Panc1 (cell line): ENCODE measurements around the gene ADAM22. TPM values are rescaled to one million over a fixed set of nuclear protein-coding genes. Genes with fewer than 3 reads are reported as not detected.

Experiments used
- ATAC-seq: fragments of 200-7000 bp; cut with Tn5 transposase; 2 replicates; pipeline ENCODE4 v1.9.1; 2020; ENCODE audit warnings: mild to moderate bottlenecking, moderate library complexity
- BruUV-seq: library from RNA; stranded (reverse); fragments of 400-500 nt; replicated peaks from 2 replicates; lab custom pipeline; 2021; lab: Mats Ljungman, UMichigan
- CTCF ChIA-PET: fragments of 300-600 bp; sonication (Branson Sonifier 250); formaldehyde crosslinking; loops from one replicate; lab custom pipeline; 2022; ENCODE audit warnings: antibody characterized with exemption; lab: Charles Lee
- POLR2A ChIA-PET: fragments of 300-600 bp; sonication (Branson Sonifier 250); formaldehyde crosslinking; loops from one replicate; lab custom pipeline; 2022; ENCODE audit warnings: antibody characterized with exemption; lab: Charles Lee
- DNase-seq: peaks from one replicate; pipeline ENCODE4 v3.0.0-alpha.2; 2010; ENCODE audit warnings: low read depth, low spot score
- H3K27ac ChIP-seq: 2 replicates; pipeline ENCODE4 v1.5.1; 2011; ENCODE audit warnings: mild to moderate bottlenecking, low read length, inconsistent platforms
- H3K27me3 ChIP-seq: fragments of 200-500 bp; sonication (Bioruptor generic); 2 replicates; pipeline ENCODE4 v1.6.0; 2014; ENCODE audit warnings: low read length, inconsistent platforms; ENCODE audit not compliant: control insufficient read depth, insufficient read depth
- H3K36me3 ChIP-seq: fragments of 200-500 bp; sonication (Bioruptor generic); 2 replicates; pipeline ENCODE4 v1.5.1; 2014; ENCODE audit warnings: inconsistent platforms, mild to moderate bottlenecking, low read length, moderate library complexity; ENCODE audit not compliant: control insufficient read depth, insufficient read depth
- H3K4me1 ChIP-seq: 2 replicates; pipeline ENCODE4 v1.5.1; 2011; ENCODE audit warnings: inconsistent platforms, mild to moderate bottlenecking, low read length, moderate library complexity; ENCODE audit not compliant: control insufficient read depth, insufficient read depth
- H3K4me3 ChIP-seq, 2 experiments: 2 replicates each; pipeline ENCODE4 v1.5.1; 2011 to 2012; ENCODE audit warnings: low read depth in 2 of 2, low read length in 2 of 2, mild to moderate bottlenecking in 2 of 2, inconsistent platforms in 1 of 2, moderate library complexity in 1 of 2
- H3K9me3 ChIP-seq: fragments of 200-500 bp; sonication (Bioruptor generic); 2 replicates; pipeline ENCODE4 v1.5.1; 2014; ENCODE audit warnings: low read depth, mild to moderate bottlenecking, inconsistent platforms, low read length, moderate library complexity; ENCODE audit not compliant: control insufficient read depth, insufficient read depth
- POLR2AphosphoS5 ChIP-seq: IDR thresholded peaks from 2 replicates; pipeline ENCODE4 v1.6.1; 2012; ENCODE audit warnings: mild to moderate bottlenecking, low read depth, low read length, moderate library complexity
- SIN3A ChIP-seq: IDR thresholded peaks from 2 replicates; pipeline ENCODE4 v1.6.1; 2012; ENCODE audit warnings: low read depth, mild to moderate bottlenecking, low read length, moderate library complexity, borderline replicate concordance; ENCODE audit not compliant: insufficient read depth
- TCF7L2 ChIP-seq: IDR thresholded peaks from 2 replicates; pipeline ENCODE4 v1.6.1; 2011; ENCODE audit warnings: mild to moderate bottlenecking, low read depth, low read length, inconsistent platforms
- in situ Hi-C: cut with HindIII; loops from 2 replicates; pipeline ENCODE4 v1.10.0; 2016; ENCODE audit warnings: low sequenced_read_pairs, low pct_unique_long_range_greater_than_20kb
- intact Hi-C: fragments of 100-400 bp; cut with micrococcal nuclease; formaldehyde crosslinking; loops from one replicate; pipeline ENCODE4 v1.10.0; 2022; ENCODE audit not compliant: unreplicated experiment
- total RNA-seq: library from RNA; stranded (reverse); gene quantifications from one replicate; pipeline ENCODE4 v1.2.1, GENCODE V29; 2021; ENCODE audit not compliant: unreplicated experiment
- TF ChIP-seq, protein P1 (sequence below): fragments of 450-650 bp; IDR thresholded peaks from 2 replicates; pipeline ENCODE4 v1.5.1; 2017; ENCODE audit warnings: mild to moderate bottlenecking
- TF ChIP-seq, protein P2 (sequence below), 2 experiments: IDR thresholded peaks; 2 replicates each; pipeline ENCODE4 v1.6.1; 2011 to 2012; ENCODE audit warnings: low read depth in 2 of 2, control low read depth in 1 of 2, low read length in 1 of 2, mild to moderate bottlenecking in 1 of 2, moderate library complexity in 1 of 2; ENCODE audit not compliant: insufficient read depth in 1 of 2

ADAM22 gene
- total RNA-seq, 1 experiment from 2014 or later: 4.2 TPM

DNA sequence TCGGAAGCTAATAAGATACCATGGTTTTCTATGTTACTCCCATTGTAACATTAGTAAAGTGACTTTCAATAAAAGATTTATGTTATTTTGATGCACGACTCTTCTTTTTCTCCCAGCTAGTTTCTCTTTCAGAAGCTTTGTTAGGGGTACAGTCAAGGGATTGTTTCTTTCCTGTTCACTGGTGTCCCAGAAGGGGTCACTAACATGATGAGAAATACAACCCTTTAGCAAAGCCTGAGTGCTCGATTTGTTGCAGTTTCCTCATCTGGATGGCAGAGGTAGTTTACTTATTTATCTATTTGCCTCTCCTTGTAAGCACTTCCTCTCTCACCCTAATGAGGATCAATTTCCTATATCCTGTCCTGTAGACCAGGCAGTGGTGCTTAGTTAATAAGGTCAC, 268.7 kb downstream of the ADAM22 start:
- DNase-seq (no peak), ATAC-seq (no peak)
- no peak overlapping the region for H3K4me3 ChIP-seq
- POLR2A ChIA-PET: interaction anchor here (0.6 kb wide), 1 partner anchor 1231 kb away, joined by 3 read pairs; no protein-coding TSS in a partner anchor
- TF ChIP-seq, protein P1, sequence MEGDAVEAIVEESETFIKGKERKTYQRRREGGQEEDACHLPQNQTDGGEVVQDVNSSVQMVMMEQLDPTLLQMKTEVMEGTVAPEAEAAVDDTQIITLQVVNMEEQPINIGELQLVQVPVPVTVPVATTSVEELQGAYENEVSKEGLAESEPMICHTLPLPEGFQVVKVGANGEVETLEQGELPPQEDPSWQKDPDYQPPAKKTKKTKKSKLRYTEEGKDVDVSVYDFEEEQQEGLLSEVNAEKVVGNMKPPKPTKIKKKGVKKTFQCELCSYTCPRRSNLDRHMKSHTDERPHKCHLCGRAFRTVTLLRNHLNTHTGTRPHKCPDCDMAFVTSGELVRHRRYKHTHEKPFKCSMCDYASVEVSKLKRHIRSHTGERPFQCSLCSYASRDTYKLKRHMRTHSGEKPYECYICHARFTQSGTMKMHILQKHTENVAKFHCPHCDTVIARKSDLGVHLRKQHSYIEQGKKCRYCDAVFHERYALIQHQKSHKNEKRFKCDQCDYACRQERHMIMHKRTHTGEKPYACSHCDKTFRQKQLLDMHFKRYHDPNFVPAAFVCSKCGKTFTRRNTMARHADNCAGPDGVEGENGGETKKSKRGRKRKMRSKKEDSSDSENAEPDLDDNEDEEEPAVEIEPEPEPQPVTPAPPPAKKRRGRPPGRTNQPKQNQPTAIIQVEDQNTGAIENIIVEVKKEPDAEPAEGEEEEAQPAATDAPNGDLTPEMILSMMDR: no peak
- TF ChIP-seq SIN3A (no peak), TCF7L2 (no peak), POLR2AphosphoS5 (no peak)
- TF ChIP-seq, protein P2, sequence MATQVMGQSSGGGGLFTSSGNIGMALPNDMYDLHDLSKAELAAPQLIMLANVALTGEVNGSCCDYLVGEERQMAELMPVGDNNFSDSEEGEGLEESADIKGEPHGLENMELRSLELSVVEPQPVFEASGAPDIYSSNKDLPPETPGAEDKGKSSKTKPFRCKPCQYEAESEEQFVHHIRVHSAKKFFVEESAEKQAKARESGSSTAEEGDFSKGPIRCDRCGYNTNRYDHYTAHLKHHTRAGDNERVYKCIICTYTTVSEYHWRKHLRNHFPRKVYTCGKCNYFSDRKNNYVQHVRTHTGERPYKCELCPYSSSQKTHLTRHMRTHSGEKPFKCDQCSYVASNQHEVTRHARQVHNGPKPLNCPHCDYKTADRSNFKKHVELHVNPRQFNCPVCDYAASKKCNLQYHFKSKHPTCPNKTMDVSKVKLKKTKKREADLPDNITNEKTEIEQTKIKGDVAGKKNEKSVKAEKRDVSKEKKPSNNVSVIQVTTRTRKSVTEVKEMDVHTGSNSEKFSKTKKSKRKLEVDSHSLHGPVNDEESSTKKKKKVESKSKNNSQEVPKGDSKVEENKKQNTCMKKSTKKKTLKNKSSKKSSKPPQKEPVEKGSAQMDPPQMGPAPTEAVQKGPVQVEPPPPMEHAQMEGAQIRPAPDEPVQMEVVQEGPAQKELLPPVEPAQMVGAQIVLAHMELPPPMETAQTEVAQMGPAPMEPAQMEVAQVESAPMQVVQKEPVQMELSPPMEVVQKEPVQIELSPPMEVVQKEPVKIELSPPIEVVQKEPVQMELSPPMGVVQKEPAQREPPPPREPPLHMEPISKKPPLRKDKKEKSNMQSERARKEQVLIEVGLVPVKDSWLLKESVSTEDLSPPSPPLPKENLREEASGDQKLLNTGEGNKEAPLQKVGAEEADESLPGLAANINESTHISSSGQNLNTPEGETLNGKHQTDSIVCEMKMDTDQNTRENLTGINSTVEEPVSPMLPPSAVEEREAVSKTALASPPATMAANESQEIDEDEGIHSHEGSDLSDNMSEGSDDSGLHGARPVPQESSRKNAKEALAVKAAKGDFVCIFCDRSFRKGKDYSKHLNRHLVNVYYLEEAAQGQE (IDR thresholded peaks at IDR 0.05; ENCODE audit: insufficient read depth in 1 of 2, low read depth in 2 of 2, low read length in 1 of 2): no peak
- H3K4me1 ChIP-seq: no peaks in the 10 kb centered on the region; the same call in 1 of the 2 replicates
- CTCF ChIA-PET: no interaction called here
- H3K27ac ChIP-seq: no peak overlapping the region
- in situ Hi-C loops (no loop called here), intact Hi-C loops (no loop called here)
- BruUV-seq: no TSS peak
- peaks cover 16% of the 10 kb centered on the region for H3K36me3 ChIP-seq
- no peaks in the 10 kb centered on the region for H3K27me3 ChIP-seq
- H3K9me3 ChIP-seq: no peaks in the 10 kb centered on the region

DNA sequence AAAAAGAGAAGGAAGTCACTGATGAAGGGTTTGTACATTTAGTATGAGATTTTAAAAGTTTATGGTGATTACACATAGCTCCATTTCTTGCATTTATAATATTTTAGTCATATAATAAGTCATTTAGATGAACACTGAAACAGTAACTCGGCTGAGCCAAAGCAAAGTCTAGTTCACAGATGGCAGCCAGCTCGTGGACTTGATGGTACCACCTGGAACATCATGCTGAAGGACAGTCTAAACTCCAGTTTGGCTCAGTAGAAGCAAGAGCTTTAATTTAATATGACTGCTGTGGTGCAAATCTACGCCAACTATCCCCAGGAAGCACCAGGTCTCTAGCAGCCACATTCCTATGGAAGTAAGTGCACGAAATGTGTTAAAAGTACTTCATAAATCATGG, 269.4 kb downstream of the ADAM22 start:
- Histone ChIP-seq H3K36me3 (peaks cover 22% of the 10 kb centered on the region), H3K4me3 (no peak overlapping the region), H3K27me3 (no peaks in the 10 kb centered on the region), H3K9me3 (no peaks in the 10 kb centered on the region), H3K27ac (no peak overlapping the region), H3K4me1 (no peaks in the 10 kb centered on the region; the same call in 1 of the 2 replicates)
- DNase-seq: no peak
- no peak for ATAC-seq
- CTCF ChIA-PET: no interaction called here
- in situ Hi-C loops (no loop called here), intact Hi-C loops (no loop called here)
- TF ChIP-seq, protein P1: no peak
- TF ChIP-seq SIN3A: no peak
- TF ChIP-seq, protein P2 (IDR thresholded peaks at IDR 0.05; ENCODE audit: insufficient read depth in 1 of 2, low read depth in 2 of 2, low read length in 1 of 2): no peak
- TF ChIP-seq TCF7L2: no peak
- no peak for TF ChIP-seq POLR2AphosphoS5
- POLR2A ChIA-PET: no interaction called here
- no TSS peak for BruUV-seq
